H1 (cell line): ENCODE results near the gene PAQR7. TPM values are rescaled to one million over a fixed set of nuclear protein-coding genes. Genes with fewer than 3 reads are reported as not detected.

Experiments used
- RNF2 ChIP-seq: fragments of 200-900, 300-1000 bp; sonication (generic); IDR thresholded peaks from 2 replicates; pipeline ENCODE4 v1.7.1; 2016; ENCODE audit warnings: borderline replicate concordance, low read depth, mild to moderate bottlenecking, antibody characterized with exemption, low read length; ENCODE audit not compliant: poor library complexity, severe bottlenecking; ENCODE audit errors: missing control alignments
- polyA plus RNA-seq, 7 experiments: library from polyadenylated mRNA; depleted of rRNA in 3 of 7; stranded (reverse) in 5 of 7; unstranded in 2 of 7; fragments of >200 nt in 5 of 7; fragments of 200-250 nt in 2 of 7; gene quantifications; 1 replicate in 5 of 7; 2 replicates in 1 of 7; 4 replicates in 1 of 7; pipeline versions ENCODE4 v1.2.1 to v1.2.3, GENCODE V29; 2011 to 2013; ENCODE audit warnings: missing spikeins in 2 of 7, mixed read lengths in 2 of 7
- total RNA-seq: library from RNA; stranded (reverse); fragmentation: NEBNext Ultra II Directional; extraction: Animal tissue kit (Norgen Biotek cat#: 25700); gene quantifications from 2 replicates; pipeline ENCODE4 v1.2.1, GENCODE V29; 2021

PAQR7 gene
- total and polyA plus RNA-seq, 2 of the 8 experiments (the other 6 are each of a cell fraction or from before 2014, with no cell fraction given), result 7.3 to 7.4 TPM

DNA sequence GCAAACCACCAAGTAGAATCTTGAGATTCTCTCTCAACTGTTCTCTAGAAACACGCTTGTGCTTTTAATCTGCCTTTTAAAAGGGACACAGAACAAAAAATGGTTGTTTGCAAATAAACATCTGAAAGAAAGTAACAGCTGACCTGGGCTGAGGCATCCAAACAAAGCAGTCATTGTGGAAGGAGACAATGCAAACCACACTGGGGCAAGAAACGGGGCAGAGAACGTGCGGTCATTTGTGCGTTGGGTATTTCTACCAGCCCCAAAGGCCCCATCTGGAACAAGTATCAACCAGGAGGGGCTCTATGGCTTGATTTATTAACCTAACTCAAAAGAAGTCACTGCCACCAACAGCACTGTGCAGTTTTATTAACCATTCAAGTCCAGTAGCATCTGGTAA lies 24.7 kb upstream of the PAQR7 start (continued):
- TF ChIP-seq RNF2, result no peak
